Hippocampal formation (tissue), 2 donors: ENCODE results near the gene PBX4.

Experiments
- DNase-seq, 2 donors: peaks; one replicate each; lab custom pipeline; 2025; lab: John Stamatoyannopoulos, UW

Gene PBX4

DNA sequence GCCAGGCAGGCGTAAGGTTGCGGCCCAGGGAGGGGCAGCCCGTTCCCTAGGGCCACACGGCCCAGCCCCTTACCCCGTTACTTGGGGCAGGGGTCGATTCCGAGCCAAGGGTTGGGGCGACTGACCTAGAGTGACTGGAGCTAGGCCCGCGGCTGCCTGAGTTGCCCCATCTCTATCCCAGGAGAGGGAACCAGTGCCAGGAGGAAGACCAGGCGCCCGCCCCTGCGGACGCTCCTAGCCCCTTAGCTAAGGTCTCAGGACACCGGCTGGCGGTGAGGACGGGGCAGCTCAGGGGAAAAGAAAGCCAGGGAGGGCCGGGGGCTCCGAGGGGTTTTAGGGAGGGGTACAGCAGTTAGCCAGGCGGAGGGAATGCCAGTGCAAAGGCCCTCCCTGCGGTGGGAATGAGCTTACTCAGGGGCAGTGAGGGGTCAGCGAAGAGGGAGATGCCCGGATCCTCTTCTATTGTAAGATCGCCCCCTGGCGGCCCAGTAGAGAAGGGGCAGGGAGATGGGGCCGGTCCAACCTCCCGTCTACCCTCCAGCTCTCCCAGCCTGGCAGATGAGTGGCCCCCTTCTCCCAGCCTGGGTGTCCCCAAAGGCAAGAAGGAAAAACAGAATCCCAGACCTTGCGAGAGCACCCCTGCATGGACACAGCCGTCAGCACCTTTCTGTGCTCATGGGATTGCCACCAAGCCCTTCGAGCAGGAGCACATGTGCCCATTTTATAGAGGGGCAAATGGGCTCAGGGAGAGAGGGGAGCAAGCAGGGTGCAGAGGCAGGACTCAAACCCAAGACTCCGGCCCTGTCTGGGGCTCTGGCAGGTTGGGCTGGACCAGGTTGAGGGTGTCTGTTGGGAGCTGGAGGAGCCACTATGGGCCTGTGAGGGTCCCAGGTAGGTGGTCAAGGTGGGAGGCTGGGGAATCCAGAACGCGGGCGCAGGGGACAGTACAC lies 64.1 kb downstream of the PBX4 start:
- DNase-seq = no peak

DNA sequence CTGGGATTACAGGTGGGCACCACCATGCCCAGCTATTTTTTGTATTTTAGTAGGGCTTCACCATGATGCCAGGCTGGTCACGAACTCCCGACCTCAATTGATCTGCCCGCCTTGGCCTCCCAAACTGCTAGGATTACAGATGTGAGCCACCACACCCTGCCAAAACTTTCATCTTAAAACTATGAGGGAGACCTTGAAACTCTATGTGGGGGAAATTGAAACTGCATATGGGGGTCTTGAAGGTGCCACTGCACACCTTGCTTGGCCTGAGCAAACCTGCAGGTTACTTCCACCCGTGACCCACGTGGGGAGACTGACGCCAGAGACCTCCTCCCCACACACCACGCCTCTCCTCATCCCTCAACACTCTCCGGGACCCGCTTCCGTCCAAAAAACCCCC lies 64.8 kb downstream of the PBX4 start:
- no peak for DNase-seq

DNA sequence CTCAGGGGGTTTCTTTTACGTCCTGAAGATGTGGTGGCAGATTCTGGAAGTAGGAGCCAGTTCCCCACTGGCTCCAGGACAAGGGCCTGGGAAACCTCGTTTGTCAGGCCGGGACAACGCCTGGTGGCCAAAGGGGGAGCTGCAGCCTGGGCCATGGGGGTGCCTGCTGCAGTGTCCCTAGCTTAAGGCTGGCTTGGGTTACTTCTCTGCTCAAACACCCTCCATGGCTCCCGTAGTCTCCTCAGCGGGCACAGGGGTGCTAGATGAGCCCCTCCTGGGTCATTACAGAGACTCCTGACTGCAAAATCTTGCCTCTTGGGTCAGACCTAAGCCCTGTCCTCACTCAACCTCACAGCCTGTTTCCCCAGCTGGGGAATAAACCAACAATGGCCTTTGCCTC lies 65.7 kb downstream of the PBX4 start:
- DNase-seq = no peak

DNA sequence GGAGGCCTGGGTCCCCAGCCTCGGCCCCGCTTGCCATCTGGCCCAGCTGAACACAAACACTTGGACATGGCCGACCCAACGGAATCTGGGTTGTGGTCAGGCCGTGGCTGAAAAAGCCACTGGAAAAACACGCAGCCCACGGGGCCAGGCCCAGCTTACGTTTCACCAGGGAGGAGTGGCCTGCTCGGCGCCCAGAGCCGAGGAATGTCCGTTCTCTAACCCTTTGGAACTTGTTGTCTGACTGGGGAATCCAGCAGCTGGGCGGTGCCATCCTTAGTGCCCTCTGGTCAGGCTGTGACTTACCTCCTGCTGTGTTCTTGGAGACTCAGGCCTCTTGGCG lies 66.7 kb downstream of the PBX4 start:
- no peak for DNase-seq

DNA sequence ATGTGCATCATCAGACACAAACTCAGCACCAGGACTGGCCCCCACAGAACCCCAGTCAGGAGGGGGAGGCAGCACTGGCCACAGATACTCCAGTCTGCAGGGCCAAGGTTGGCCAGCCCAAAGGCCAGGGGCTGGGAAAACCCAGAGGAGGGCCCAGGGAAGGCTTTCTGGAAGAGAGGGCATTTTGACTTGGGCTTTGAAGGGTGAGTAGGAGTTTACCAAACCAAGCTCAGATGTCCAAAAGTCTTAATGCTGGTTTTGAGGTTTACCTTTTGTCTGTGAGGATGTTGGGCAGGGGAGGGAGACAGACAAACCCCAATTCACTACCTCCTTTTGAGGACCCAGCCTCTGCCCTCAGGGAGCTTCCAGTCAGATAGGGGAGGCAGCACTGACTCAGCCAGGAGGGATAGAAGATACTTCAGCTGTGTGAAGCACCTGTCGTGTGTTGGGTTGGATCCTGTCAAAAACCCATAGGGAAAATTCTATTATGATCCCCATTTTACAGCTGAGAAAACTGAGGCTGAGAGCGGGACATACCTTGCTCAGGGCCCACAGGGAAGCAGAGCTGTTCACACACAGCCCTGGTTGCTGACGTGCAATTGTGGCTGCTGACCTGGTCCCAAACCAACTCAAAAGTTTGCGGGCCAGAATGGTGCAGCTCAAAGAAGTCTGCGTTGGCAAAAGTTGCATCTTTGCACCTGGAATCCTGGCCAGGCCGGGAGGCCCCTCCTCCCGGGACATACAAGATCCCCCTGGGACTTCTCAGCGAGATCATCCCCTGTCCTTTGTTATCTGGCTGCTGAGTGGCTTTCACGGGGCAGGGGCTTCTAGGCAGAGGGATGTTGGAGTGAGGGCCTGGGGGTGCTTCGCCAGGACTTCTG lies 67.3 kb downstream of the PBX4 start:
- DNase-seq = no peak

DNA sequence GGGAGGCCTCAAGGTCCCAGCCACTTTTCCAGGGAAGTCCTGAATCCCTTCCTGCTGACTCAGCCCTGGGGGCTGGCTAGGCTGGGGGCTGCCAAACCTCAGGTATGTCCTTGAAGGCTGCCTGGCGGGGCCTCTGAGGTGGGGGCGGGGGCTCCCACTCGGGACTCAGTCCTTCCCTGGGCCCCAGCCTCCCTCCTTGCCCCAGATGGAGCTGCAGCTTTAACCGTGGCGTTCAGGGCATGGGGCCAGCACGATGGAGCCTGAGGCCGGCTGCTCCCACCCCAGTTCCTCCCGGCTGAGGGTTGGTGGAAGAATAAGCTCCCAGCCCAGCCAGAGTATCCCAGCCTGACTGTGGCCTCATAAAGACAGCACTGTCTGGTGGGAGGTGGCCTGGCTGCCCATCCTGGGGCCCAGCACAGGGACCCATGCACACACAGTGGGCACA lies 68.0 kb downstream of the PBX4 start:
- DNase-seq = no peak

DNA sequence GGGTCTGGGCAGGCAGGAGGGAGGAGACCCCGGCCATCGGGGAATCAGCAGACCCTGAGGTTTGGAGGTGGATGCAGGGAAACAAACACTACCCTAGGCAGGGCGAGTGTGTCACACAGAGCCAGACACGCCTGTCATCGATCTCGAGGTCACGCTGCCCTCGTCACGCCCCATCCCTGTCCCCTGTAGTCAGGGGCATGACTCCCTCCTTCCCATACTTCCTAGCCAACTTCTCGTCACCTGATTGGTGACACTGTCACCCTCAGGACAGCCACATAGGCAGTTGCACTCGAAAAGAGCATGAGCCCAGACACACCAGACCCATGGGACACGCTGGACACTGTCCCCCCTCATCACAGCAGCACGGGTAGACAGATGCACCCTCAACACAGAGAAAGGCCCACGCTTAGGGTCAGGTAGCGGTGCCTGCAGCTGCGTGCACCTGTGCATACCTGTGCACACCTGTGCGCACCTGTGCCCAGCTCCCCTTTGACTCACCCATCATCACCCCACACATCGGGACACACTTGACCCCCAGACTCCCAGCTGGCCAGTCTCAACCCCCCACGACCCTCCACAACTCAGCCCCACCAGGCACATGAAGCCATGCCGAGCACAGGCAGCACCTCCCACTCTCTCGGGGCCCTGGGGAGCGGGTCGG lies 68.6 kb downstream of the PBX4 start:
- no peak for DNase-seq

DNA sequence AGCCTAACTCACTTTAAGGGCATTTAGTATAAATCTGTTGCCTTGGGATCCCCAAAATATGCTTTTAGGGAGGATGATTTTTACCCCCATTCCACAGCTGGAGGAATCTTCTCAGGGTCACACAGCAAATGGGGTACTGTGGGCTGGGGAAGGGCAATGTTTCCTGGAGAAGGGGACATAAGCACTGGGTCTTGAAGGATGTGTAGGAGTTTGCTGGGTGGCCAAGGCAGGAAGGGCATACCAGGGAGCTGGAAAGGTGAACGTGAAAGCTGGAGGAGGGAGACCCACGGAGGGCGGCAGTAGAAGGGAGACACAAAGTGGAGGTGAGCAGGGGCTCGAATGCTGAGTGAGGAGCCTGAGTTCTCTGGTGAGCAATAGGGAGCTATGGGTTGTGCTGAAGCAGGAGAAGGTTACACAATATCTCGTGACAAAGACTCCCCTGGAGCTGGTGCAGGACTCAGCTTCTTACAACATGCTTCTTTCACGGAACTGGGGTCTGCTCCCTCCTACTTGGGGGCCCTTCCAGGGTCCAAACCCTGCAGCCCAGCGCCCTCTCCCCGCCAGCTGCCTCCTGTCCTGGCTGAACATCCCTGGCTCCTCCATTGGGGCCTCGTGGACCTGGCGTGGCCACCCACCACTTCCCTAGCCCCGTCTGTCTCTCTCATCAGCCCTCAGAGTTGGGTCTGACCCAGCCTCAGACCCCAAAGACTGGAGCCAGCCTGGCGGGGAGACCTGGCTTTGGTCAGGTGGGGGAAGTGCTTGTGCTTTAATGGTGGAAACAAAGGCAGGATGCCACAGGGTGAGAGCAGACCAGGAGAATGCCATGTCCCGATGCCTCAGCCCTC lies 69.3 kb downstream of the PBX4 start:
- DNase-seq = no peak

DNA sequence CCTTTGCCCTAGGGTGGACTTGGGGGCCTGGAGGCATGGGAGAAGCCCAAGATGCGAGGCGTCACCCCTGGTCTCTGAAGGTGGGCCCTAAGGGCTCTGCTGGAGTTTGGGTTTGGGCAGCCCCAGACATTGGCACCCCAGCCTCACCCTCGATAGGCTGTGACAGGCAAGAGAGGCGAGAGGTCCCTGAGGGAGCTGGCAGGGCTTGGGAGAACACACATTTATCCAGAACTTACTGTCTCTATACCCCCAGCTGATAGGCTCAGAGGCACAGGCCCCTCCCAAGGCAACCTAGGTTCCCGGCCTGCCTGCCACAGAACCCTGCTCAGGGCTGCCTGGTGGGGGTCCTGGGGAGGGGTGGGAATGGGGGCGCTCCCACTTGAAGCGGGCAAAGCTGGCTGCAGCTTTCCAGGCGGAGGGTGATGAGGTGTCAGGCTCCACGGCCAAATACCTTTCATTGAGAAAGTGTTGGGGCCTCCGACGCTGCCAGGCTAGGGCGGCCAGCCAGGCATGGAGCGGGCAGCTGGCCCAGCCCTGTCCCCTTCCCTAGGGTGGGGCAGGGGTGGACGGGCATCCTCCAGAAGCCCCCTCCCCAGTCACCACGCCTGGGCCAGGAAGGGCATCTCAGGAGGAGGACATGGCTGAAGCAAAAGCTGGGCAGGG lies 70.7 kb downstream of the PBX4 start:
- DNase-seq = no peak

DNA sequence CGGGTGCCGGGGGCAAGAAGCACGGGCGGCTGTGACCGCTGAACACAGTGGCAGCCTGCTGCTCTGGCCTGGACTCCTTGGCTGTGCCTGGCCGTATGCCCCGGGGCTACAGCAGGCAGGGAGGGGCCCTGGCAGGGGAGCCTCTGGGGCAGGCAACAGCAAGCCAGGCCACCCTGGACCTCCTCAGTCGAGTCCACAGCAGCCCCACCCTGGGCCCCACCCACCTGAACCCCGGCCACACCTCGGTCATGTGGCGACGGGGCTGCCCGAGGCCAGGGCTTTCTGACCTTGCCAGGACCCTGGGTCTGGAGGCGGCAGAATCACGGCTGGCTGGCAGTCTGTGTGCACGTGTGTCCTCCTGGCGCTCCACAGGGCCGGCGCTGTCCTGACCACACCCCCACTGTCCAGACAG lies 71.7 kb downstream of the PBX4 start:
- no peak for DNase-seq

DNA sequence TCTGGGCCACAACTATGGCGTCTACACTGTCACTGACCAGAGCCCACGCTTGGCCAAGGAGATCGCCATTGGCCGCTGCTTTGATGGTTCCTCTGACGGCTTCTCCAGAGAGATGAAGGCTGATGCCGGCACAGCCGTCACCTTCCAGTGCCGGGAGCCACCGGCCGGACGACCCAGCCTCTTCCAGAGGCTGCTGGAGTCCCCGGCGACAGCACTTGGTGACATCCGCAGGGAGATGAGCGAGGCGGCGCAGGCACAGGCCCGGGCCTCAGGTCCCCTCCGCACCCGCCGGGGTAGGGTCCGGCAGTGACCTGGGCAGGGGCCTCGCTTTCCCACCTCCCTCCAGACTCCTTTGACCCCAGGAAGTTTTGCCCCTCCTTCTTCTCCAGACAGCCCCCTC lies 72.8 kb downstream of the PBX4 start:
- no peak for DNase-seq

DNA sequence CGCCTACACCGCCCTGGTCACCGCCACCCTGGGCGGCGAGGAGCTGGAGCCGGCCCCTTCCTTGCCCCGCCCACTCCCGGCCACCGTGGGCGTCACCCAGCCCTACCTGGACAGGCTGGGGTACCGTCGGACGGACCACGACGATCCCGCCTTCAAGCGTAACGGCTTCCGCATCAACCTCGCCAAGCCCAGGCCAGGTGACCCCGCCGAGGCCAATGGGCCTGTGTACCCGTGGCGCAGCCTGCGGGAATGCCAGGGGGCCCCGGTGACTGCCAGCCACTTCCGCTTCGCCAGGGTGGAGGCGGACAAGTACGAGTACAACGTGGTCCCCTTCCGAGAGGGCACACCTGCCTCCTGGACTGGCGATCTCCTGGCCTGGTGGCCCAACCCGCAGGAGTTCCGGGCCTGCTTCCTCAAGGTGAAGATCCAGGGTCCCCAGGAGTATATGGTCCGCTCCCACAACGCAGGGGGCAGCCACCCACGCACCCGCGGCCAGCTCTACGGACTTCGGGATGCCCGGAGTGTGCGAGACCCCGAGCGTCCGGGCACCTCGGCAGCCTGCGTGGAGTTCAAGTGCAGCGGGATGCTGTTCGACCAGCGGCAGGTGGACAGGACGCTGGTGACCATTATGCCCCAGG lies 73.4 kb downstream of the PBX4 start:
- no peak for DNase-seq

DNA sequence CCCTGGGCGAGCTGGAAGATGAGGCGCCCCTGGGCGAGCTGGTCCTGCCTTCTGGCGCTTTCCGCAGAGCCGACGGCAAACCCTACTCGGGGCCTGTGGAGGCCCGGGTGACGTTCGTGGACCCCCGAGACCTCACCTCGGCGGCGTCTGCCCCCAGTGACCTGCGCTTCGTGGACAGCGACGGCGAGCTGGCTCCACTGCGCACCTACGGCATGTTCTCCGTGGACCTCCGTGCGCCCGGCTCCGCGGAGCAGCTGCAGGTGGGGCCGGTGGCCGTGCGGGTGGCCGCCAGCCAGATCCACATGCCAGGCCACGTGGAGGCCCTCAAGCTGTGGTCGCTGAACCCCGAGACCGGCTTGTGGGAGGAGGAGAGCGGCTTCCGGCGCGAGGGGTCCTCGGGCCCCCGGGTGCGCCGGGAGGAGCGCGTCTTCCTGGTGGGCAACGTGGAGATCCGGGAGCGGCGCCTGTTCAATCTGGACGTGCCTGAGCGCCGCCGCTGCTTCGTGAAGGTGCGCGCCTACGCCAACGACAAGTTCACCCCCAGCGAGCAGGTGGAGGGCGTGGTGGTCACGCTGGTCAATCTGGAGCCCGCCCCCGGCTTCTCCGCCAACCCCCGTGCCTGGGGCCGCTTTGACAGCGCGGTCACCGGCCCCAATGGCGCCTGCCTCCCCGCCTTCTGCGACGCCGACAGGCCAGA lies 74.1 kb downstream of the PBX4 start:
- DNase-seq = no peak

DNA sequence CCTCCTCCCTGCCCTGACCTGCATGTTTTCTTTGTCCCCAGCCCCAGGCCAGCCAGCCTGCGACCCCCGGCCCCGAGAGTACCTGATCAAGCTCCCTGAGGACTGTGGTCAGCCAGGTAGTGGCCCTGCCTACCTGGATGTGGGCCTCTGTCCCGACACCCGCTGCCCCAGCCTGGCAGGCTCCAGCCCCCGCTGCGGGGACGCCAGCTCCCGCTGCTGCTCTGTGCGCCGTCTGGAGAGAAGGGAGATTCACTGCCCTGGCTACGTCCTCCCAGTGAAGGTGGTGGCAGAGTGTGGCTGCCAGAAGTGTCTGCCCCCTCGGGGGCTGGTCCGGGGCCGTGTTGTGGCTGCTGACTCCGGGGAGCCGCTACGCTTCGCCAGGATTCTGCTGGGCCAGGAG lies 74.8 kb downstream of the PBX4 start:
- DNase-seq = no peak

DNA sequence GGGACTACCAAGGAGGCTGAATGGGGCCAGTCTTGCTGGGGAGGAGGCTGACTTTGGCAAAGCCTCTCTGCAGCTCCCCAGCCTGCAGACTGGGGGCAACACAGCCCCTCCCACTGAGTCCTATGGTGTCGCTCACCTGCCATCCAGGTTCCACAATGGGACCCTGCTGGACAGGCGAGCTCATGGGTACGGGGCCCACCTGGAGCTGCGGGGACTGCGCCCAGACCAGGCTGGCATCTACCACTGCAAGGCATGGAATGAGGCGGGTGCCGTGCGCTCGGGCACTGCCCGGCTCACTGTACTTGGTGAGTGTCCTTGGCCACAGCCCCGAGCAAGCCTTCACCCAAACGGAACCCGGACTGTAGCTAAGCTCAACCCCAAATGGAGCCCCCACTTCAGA lies 75.4 kb downstream of the PBX4 start:
- DNase-seq = no peak

DNA sequence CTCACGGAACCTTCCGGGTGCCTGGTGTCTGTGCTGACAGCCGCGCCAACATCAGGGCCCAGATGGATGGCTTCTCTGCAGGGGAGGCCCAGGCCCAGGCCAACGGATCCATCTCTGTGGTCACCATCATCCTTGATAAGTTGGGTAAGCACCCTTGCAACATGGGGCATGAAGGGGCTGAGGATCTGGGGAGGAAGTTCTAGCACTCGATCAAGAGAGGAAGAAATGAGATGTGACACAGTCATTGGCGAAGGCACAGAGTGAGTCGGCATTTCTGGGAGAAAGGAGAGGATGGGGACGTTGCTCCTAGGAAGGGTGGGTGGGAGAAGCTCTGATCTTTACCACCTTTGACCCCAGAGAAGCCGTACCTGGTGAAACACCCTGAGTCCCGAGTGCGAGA lies 76.0 kb downstream of the PBX4 start:
- DNase-seq = no peak

DNA sequence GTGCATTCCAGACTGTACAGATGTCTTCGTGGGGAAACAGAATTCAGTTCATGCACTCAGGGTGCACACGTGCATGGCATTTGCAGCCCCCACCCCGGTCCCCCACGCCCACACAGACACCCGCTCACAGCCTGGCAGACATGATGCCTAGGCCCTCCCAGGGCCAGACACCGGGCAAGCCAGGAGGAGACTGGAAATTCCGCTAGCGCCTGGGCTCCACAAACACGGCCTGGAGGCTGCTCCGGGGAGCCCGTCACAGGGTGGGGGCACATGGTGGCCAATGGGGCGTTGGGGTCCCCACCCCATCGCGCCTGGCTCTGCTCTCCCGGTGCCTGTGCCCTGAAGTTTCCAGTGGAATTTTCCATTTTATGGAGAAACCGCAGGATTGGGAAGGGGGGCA lies 76.9 kb downstream of the PBX4 start:
- no peak for DNase-seq

DNA sequence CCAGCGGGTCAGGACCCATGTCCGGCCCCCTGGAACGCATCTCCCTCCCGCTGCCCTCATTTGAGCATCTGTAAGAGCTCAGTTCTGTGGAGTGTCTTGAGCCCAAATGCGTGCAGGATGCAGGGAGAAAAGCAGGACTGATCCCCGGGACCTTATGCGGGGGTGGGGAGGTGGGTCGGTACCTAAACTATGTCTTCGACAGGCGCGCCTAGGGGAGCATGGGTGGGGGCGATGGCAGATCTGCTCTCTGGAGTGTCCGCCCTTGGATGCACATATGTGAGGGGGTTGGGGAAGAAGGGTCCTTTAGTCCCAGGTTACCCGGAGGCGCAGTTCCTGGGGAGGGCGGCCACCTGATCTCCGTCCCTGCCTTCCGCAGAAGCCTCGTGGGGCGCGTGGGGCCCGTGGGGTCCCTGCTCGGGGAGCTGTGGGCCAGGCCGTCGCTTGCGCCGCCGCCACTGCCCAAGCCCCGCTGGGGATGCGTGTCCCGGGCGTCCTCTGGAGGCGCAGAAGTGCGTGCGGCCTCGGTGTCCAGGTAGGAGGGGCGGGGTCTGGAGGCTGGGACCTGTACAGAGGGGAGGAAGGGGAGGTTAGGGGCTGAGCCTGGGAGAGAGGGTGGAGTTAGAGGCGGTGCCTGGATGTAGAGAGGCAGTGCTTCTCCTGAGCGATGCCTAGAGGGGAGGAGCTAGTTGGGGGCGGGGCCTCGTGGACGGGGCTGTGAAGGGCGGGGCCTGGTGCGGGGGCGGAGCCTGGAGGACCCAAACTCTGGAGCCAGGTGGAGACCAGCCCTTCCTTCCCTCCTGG lies 77.6 kb downstream of the PBX4 start:
- no peak for DNase-seq
